GM18507 (cell line): Measurements from ENCODE around the gene CCNJL.
"Not testable (repeated sequence)": the region's sequence is repeated elsewhere in the genome, so short reads cannot be mapped to it uniquely, and the experiment has no call there.

ENCODE experiments used
- DNase-seq: peaks from one replicate; pipeline ENCODE4 v3.0.0; 2011; ENCODE audit warnings: low read depth; ENCODE audit not compliant: insufficient read length; ENCODE audit errors: extremely low spot score
- FAIRE-seq: peaks from 2 replicates; lab custom pipeline; 2011; peaks lifted over from hg19 to GRCh38; lab: Jason Lieb, UNC

Gene CCNJL

DNA sequence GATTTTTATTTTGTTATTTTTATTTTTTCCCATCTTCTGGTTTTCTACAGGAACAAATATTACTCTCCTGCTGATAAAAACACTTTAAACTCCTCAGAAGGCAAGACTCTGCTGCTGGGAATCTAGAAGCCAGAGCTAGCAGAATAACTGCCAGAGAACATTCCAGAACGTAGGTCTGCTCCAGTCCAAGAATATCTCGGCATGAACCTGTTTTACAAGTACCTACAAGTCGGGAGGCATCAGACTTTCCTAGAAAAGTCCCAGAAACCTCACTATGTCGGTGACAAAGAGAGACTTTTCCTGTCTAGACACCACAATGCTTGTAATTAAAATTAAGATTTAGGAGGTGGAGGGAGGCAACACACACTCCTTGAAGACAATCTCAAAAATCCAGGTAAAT is 41.7 kb downstream of the CCNJL start:
- FAIRE-seq = no peak
- DNase-seq = no peak

DNA sequence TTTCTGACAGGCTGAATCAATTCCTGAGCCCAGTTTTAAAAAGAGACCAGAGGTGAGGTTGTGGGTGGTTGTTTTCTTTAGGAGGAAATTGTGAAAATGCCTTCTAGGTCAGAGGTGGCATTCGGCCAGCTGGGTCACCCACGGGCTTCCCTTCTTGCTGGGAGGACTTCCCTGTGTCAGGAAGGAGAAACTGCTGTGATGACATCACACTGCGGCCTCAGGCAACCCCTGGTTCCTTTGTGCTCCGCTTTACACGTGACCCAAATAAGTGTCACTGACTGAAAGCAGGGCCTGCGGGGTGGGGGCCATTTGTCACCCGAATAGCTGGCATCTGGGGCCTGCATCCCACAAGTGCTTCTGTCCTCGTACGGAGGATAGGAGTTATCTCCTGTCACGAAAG is 43.3 kb downstream of the CCNJL start:
- DNase-seq (no peak), FAIRE-seq (no peak)

DNA sequence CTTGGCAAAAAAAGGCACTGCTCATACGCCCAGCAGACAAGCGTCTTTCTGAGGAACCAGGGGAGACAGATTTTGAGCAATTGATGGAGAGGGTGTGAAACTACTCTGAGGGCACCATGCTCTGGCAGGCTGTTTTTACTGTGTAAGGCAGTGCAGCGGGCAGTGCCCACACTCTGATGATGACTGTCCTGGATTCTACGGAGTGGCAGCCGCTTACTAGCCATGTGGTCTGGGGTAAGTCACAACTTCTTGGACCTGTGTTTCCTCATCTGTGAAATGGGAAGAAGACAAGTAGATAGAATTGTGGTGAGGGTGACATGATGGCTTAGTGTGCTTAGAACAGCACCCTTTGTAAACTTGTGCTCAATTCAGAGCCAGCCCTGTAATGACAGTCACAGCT is 44.2 kb downstream of the CCNJL start:
- FAIRE-seq (no peak), DNase-seq (no peak)

DNA sequence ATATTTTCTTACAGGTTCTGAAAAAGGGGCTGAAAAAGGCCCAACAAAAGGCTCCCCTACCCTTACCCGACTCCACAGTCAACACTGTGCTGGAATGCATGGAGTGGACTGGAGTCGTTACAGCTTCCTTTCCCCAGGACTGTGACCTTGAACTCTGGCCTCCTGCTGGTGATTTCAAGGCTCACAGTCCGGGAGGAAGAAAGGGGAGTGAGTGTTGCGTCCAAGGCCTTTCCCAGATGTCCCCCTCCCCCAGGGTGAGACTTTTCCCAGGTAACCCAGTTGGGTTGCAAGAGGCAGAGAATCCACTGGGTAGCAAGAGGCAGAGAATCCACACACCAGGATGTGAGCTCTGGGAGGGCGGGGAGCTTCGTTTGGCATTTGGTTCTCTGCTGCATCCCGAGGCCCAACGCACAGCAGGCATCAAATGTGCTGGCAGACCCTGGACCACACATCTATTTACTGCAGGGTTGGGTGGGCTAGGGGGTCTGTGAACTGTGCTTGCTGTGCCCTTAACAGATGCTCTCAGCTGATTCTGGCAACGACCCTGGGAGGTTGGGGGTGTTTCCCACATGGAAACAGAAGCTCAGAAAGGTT is 45.5 kb downstream of the CCNJL start:
- DNase-seq (no peak), FAIRE-seq (no peak)

DNA sequence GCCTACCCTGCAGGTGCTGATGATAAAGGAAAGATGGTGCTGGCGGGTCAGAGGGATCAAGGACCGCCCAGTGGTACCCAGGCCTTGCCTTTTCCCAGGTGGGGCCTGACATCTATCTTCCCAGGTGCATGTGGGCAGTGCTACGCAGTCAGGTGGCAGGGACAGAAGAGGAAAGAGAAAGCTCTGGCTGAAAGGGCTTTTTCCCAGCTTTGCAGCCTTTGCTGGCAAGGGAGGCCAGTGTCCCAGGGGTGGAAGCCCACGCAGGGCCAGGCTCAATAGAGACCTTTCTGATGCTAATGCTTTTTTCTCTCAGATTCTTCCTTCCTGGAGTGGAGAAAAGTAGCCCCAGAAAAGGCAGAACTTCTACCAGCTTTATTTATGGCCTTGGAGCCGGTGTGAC is 46.3 kb downstream of the CCNJL start:
- DNase-seq (no peak), FAIRE-seq (no peak)

DNA sequence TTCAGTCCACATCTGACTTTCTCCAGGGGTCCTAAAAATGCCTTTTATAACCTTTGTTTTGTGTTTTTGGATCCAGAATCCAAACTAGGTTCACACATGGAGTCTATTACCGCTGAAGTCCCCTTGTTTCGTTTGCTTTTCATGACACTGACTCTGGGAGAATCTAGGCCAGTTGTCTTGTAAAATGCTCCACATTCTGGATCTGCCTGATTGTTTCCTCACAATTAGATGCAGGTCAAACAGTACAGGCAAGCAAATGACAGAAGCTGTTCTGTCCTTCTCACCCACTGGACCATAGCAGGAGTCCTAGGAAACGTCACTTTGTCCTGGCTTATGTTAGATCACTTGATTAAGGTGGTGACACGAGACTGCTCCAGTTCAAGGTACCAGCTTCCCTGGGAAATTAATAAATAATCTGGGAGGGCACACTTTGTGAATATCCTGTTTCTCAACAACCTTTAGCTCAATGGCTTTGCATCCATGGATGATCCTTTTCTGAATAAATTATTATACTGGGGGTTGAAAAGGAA is 49.0 kb downstream of the CCNJL start:
- FAIRE-seq = no peak
- DNase-seq = no peak

DNA sequence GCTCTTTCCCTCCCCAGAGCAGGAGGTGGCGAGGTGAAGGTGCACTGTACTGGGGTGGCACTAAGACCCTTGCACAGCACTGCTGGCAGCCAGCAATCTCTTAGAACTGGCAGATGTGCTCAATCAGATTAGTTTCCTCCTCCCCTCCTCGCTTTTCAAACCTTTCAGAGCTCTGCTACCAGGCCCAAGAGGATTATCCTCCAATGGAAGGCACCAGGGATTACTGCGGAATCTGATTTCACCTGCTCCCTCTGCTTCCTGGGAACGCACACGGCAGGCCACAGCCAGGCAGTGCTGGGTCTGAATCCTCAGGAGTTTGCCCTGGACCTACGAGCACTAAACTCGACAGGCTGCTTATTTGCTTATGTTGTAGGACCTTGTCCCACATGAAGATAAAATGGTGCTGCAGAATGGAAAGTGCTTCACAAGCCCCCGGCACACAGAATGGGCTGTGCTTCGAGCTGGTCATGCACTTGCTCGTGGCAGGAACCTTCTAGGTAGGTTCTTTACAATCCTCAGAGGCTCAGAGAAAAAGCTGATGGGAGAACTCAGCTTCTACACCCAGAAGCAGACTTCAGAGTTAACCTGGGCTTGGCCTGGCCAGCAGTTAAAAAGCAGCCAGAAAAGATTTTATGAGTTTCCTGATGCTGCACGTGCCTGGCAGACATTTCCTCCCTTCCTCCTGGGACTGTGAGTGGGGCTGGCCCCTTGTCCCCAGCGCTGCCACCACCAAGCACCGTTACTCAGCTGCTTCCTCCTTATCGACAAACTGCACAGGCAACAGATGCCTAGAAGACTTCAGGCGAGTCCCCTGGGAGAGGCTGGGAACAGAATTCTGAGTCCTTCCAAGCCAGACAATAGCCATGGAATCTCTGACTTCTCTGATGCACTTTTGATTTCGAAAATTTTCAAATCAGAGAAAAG is 50.0 kb downstream of the CCNJL start:
- no peak for FAIRE-seq
- DNase-seq = no peak

DNA sequence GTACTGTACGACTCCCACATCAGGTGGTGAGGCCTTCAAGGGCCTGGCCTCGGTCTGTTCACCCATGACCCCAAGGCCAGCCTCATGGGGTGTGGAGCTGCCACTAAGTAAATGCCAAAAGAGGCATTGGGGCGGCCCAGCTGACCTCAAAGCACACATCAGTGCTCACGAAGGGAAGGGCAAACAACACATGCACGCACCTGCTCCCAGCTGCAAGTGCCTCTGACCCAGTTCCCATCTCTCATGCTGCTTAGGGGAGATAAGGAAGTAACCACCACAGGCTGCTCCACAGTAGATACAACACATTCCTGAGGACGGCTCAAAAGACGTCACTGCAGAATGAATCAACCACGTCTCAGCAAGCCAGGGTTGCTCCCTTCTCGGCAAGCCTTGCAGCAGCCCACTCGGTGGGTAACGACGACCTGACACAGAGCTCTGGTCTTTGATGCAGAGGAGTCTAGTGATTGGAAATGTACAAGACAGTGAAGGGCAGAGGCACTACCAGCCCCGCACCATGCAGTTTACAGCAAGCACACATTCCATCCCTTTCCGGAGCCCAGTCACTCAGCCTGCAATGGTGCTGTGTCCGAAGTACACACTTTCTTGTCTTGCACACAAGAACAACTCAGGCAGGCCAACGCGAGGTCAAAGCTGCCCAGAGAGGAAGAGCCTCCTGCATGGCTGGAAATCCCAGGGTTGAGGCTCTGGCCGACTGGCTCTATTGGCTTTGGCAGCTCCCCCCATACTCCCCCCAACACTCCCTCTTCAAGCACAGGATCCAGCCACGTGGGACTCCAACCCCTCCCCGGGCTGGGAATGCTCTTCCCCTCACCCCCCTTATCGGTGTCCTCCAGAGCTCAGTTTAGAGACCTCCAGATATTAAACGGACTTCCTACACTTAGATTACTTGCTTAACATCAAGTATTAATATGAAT is 51.2 kb downstream of the CCNJL start:
- FAIRE-seq = no peak

DNA sequence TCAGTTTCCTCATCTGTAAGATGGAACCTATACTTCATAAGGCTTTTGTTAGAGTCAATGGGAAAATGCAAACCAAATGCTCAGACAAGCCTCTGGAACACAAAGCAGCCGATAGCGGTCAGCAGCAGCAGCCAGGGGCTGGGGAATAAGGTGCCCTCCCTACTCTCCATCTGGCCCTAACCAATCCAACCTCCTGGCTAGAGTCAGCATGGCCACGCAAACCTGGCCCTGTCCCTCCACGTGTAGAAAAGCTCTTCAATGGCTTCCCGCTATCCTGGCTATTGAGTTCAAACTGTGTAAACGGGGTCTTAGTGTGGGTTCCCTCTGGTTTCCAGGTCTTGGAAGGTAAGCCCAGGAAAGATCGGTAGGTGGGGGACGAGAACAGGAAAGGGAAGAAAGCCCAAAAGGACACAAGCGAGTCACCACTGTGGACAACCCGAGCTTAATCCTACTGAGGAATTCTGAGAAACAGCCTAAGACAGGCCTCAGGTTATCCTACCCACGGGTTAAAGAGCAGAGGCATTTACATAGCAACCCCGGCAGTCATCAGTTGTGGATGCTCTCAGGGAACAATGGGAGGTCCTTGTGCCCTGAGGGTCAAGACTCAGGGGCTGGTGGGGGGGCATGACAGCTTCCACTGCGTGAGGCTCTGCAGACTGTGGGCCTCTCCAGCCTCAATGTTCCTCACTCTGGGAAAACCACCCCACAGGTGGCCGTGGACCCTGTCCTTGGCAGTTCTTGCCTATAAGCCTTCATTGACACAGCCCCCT is 52.2 kb downstream of the CCNJL start:
- FAIRE-seq (no peak), DNase-seq (no peak)

More for the DNA sequence above, 51.2 kb downstream of the CCNJL start:
- no peak for DNase-seq

DNA sequence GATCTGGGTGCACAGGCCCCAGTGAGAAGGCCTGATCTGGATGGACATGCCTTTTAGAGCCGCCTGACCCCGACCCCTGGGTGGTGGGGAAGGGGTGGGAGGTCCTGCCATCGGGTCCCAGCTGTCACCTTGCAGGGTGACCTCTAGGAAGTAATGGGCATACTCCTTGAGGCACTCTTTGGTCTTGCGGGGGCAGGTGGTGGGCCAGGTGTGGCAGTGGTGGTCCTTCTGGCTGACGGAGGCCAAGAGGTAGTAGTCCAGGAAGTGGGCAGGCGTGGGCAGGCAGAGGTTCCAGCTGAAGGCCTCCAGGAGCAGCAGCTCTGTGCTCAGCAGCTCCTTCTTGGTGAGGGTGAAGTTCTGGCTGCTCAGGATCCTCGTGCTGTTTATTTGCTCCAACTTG is 53.0 kb downstream of the CCNJL start:
- FAIRE-seq (no peak), DNase-seq (no peak)

DNA sequence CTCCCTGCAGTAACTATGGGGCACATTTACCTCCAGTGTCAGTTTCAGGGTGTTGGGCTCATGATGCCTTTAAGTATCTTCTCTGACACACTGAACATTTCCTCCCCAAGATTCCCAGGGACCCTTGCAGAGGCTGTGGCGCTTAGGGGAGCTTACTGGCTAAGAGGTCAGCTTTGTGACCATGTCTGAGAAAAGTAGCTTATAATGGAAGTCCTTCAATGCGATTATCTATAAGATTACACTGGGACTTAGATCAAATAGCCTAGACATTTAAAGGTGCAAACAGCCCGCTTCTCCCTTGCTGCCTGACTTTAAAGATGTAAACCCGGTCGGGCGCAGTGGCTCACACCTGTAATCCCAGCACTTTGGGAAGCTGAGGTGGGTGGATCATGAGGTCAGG is 57.7 kb downstream of the CCNJL start:
- DNase-seq = no peak
- FAIRE-seq = no peak

DNA sequence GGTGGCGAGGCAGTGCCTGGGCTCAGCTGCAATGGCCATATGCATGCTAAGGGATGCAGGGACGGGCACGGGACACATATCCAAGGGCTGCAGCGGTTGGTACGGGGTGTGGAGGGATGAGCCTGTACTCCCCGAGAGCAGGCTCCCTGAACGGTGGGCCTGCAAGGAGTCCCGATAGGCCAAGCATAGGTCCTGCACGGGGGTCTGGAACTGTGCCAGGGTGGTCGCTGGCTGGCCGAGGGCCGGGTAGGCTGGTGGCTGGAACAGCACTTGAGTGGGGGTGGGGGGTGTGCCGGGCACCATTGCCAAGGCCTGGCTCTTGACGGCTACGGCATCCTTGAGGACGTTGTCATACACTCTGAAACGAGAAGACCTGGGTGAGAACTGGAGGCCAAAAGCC is 58.9 kb downstream of the CCNJL start:
- no peak for DNase-seq
- FAIRE-seq = no peak

DNA sequence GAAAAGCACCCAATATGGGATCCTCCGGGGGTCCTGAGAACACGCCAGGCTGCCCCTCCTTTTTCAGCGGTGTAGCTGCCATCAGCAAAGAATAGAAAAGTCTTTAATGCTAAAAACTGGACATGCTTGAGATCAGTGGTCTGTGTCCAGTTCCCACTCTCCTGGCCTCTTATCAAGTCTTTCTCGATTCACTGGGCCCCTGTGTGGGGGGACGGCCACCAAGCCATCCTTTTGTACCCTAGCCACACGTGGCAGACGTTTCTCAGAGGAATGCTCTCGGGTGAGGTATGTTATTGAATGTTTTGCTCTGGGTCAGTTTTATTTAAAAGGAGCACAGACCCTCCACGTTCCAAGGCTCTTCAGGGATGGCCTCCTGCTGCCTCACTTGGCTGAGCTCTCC is 59.4 kb downstream of the CCNJL start:
- no peak for FAIRE-seq
- DNase-seq = no peak

DNA sequence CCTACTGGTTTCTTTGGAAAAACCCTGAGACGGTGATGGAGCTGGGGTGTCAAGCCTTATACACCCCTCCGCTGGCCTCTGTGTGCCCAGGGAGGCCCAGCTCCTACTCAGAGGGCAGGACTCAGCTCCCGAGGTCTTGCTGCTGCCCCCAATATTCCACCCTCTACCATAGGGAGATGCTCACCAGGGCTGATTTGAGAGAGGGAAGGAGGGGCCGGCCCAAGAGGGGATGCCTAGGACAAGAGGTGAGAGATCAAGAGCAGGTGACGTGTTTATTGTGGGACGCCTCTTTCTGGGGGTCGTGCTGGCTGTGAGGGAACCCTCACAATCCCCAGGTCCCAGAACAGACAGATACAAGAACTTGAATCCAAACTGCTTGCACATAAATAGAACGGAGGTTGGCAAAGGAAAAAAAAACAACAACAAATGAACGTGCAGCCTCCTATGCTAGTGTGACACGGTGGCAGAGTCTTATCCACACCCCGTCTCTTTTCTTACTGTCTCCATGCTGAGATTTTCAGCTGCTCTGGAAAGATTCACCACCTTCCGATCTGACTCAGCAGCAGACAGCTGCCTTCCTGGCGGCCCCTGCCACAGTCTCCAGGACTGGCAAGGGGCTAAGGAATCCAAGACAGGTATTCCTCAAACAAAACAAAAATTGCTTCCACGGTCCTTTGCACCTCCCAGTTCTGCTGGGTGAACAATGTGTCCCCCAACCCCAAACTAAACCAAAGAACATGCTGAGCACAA is 60.8 kb downstream of the CCNJL start:
- DNase-seq (no peak), FAIRE-seq (no peak)

DNA sequence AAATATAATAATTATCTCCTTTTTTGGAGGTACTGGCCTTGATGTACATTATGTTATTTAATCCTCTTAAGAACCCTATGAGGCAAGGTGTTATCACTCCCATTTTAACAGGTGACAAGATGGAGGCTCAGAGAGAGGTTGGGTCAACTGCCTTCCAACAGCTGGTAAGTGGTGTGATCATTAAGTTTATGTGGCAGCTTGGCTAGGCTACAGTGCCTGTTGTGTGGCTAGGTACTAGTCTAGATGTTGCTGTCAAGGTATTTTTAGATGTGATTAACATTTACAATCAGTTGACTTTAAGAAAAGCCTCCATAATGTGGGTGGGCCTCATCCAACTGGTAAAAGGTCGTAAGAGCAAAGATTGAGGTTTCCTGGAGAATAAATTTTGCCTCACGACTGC is 61.5 kb downstream of the CCNJL start:
- DNase-seq (no peak), FAIRE-seq (no peak)

DNA sequence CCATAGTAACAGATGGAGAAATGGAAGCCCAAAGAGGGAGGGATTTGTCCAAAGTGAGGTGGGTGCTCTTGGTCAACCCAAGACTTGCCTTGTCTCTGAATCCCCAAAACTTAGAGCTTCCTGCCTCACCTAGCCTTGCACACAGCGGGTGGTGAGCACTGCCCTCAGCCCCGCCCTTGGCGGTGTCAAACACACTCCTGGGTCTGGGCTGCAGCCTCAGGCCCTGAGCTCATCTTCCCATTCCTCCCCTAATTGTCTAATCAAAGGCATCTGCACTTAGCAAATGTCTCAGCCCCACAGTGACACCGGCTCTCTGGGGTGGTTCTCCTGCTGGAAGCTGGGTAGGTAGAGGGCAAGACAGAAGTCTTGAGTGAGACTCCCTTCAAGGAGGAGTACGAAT is 62.1 kb downstream of the CCNJL start:
- no peak for DNase-seq

DNA sequence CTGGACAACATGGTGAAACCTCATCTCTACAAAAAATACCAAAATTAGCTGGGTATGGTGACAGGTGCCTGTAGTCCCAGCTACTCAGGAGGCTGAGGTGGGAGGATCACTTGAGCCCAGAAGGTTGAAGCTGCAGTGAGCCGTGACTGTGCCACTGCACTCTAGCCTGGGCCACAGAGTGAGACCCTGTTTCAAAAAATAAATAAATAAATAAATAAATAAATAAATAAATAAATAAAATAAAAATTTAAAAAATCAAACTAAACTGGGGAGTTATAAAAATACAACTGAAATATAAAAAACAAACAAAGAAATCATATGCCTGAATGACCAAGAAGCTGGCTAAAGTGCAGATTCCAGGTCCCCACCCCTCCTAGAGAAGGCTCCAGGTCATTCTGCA is 62.8 kb downstream of the CCNJL start:
- not testable (repeated sequence) for DNase-seq, FAIRE-seq

More for the DNA sequence above, 62.1 kb downstream of the CCNJL start:
- FAIRE-seq = no peak

DNA sequence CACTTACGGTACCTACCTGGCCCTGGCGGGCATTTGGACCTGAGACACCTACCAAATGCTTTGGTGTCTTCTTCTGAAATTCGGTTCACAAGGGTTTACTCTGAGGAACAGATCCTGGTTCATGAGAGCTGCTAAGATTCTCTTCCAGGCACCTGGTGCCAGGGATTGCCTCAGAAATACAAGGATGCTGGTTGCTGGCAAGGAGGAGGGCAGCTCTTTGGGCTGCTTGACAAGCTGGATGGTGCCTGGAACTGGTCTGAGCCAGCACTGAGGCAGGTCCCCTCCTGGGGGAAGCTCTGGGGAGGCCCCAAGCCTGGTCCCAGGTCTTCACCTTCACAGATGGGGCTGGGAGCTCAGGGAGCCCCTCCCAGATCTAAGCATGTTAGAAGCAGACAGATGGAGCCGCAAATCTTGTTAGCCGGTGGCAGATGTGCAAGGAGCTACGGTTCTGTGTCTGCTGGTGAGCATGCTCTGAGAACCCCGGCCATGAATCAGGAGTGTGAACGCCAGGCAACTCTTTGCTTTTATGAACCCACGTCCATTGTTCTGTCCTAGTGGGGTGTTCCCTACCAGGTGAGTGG is 66.8 kb downstream of the CCNJL start:
- no peak for FAIRE-seq
- no peak for DNase-seq
